ENCODE data around the gene SF3B4. TPM values are rescaled to one million over a fixed set of nuclear protein-coding genes. Genes with fewer than 3 reads are reported as not detected.

Gene SF3B4
- total RNA-seq, 1 experiment from 2014 or later = 103 TPM

DNA sequence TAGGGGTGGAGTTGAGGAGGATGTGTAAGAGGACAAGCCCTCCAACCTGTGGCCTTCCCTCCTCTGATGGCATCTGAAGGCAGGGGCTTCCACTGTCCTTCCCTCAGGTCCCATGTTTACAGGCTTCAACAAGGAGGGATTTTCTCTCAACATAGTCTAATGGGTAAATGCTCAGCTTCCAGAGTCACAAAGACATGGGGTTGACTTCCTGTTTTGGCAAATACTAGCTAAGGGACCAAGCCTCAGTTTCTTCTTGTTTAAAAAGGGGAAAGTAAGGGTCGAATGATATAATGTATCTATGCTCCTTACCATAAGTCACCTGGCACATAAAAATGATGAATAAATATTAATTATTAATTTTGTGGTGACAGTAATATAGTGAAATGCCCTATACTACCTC lies 13.1 kb downstream of the SF3B4 start:
- Mint-ChIP-seq H3K36me3 (ENCODE audit: insufficient read depth, unreplicated experiment) (peaks cover 6% of the 10 kb centered on the region), H3K9me3 (ENCODE audit: unreplicated experiment) (no peaks in the 10 kb centered on the region), H3K27me3 (ENCODE audit: insufficient read depth, unreplicated experiment) (no peaks in the 10 kb centered on the region), H3K4me1 (ENCODE audit: low read depth, unreplicated experiment) (peaks cover 19% of the 10 kb centered on the region), H3K27ac (ENCODE audit: unreplicated experiment) (no peak overlapping the region), H3K4me3 (ENCODE audit: unreplicated experiment) (no peak overlapping the region)
- H3K36me3 ChIP-seq (ENCODE audit: control insufficient read depth, insufficient read depth, low read length) = no peaks in the 10 kb centered on the region
- no peaks in the 10 kb centered on the region for H3K27me3 ChIP-seq (replicated peaks; ENCODE audit: control insufficient read depth, insufficient read depth, low read length)
- POLR2A ChIA-PET = no interaction called here
- H3K9me3 ChIP-seq = no peaks in the 10 kb centered on the region
- CTCF ChIA-PET = no interaction called here
- peaks cover 12% of the 10 kb centered on the region for H3K4me1 ChIP-seq
- TF ChIP-seq, protein P1, sequence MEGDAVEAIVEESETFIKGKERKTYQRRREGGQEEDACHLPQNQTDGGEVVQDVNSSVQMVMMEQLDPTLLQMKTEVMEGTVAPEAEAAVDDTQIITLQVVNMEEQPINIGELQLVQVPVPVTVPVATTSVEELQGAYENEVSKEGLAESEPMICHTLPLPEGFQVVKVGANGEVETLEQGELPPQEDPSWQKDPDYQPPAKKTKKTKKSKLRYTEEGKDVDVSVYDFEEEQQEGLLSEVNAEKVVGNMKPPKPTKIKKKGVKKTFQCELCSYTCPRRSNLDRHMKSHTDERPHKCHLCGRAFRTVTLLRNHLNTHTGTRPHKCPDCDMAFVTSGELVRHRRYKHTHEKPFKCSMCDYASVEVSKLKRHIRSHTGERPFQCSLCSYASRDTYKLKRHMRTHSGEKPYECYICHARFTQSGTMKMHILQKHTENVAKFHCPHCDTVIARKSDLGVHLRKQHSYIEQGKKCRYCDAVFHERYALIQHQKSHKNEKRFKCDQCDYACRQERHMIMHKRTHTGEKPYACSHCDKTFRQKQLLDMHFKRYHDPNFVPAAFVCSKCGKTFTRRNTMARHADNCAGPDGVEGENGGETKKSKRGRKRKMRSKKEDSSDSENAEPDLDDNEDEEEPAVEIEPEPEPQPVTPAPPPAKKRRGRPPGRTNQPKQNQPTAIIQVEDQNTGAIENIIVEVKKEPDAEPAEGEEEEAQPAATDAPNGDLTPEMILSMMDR (IDR thresholded peaks at IDR 0.05; ENCODE audit: insufficient read depth in 1 of 2, low read depth in 1 of 2, low read length in 1 of 2, severe bottlenecking in 1 of 2, unreplicated experiment in 1 of 2) = no peak
- intact Hi-C loops (cut with micrococcal nuclease; ENCODE audit: unreplicated experiment) = no loop called here
- no peak overlapping the region for H3K4me3 ChIP-seq (ENCODE audit: low read depth, low read length)
- BruUV-seq (replicated peaks) = no TSS peak
- DNase-seq = no peak

DNA sequence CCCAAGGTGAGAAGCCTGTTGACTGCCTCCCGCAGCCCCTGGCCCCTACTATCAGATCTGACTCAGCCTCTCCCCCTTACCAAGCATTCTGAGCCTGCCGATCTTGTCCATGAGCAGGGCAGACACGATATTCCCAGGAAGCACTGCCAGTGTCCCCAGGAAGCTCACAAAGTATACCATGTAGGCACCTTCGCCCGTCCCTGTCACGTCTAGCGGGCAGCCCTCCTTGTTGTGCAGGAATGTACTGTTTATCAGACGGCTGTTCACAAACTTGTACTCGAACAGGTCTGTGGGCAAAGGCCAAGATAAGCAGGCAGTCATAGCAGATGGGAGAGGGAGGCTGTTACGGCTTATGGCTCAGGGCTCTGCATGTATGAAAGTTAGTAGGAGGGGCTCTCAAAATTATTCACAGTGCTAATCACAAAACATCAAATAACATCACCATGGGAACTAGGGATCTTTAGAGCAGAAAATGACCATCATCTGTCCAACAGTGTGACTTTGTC lies 21.0 kb downstream of the SF3B4 start:
- Mint-ChIP-seq H3K27ac (ENCODE audit: unreplicated experiment) (peak overlapping the region; percentile 45), H3K36me3 (ENCODE audit: insufficient read depth, unreplicated experiment) (peaks cover 5% of the 10 kb centered on the region), H3K27me3 (ENCODE audit: insufficient read depth, unreplicated experiment) (no peaks in the 10 kb centered on the region), H3K9me3 (ENCODE audit: unreplicated experiment) (no peaks in the 10 kb centered on the region), H3K4me3 (ENCODE audit: unreplicated experiment) (no peak overlapping the region), H3K4me1 (ENCODE audit: low read depth, unreplicated experiment) (peaks cover 37% of the 10 kb centered on the region)
- TF ChIP-seq, protein P1 (IDR thresholded peaks at IDR 0.05; ENCODE audit: insufficient read depth in 1 of 2, low read depth in 1 of 2, low read length in 1 of 2, severe bottlenecking in 1 of 2, unreplicated experiment in 1 of 2) = no peak
- ChIA-PET CTCF (no interaction called here), POLR2A (no interaction called here)
- Histone ChIP-seq H3K27me3 (replicated peaks; ENCODE audit: control insufficient read depth, insufficient read depth, low read length) (no peaks in the 10 kb centered on the region), H3K4me3 (ENCODE audit: low read depth, low read length) (no peak overlapping the region), H3K36me3 (ENCODE audit: control insufficient read depth, insufficient read depth, low read length) (no peaks in the 10 kb centered on the region), H3K4me1 (peaks cover 33% of the 10 kb centered on the region), H3K9me3 (no peaks in the 10 kb centered on the region)
- intact Hi-C loops (cut with micrococcal nuclease; ENCODE audit: unreplicated experiment) = no loop called here
- BruUV-seq (replicated peaks) = no TSS peak
- no peak for DNase-seq

DNA sequence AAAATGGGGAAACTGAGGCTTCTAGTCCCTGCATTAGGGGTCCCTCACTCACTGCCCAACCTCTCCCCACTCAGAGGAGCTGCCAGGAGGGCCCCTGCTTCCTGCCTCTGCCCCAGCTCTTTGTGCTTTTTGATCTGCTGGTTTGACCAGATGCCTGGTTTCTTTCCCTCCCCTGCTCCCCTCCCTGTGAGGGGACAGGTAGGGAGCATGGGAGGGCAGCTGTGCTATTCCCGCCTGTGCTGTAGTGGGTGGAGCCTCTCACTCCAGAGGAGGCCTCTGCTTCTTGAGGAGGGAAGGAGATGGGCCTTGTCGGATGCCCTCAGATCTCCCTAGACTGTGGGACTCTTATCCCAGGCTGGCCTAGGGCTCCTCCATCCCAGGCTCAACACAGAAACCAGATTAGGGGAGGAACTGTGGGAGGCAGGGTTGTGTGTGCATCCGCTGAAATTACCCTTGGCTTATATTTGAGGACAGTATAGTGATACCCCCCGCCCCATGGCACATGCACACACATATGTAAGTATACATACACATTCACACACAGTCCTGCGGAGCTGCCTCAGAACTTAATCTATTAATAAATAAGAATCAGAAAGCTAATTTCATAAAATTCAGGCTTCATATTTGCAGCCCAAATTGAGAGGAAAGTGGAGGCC lies 23.6 kb downstream of the SF3B4 start:
- DNase-seq = peak; percentile 55 to 66
- TF ChIP-seq, protein P1 (IDR thresholded peaks at IDR 0.05; ENCODE audit: insufficient read depth in 1 of 2, low read depth in 1 of 2, low read length in 1 of 2, severe bottlenecking in 1 of 2, unreplicated experiment in 1 of 2) = no peak
- Mint-ChIP-seq H3K36me3 (ENCODE audit: insufficient read depth, unreplicated experiment) (peaks cover 16% of the 10 kb centered on the region), H3K9me3 (ENCODE audit: unreplicated experiment) (no peaks in the 10 kb centered on the region), H3K4me3 (ENCODE audit: unreplicated experiment) (no peak overlapping the region), H3K4me1 (ENCODE audit: low read depth, unreplicated experiment) (peaks cover 44% of the 10 kb centered on the region), H3K27ac (ENCODE audit: unreplicated experiment) (no peak overlapping the region), H3K27me3 (ENCODE audit: insufficient read depth, unreplicated experiment) (no peaks in the 10 kb centered on the region)
- intact Hi-C loops (cut with micrococcal nuclease; ENCODE audit: unreplicated experiment) = no loop called here
- Histone ChIP-seq H3K27me3 (replicated peaks; ENCODE audit: control insufficient read depth, insufficient read depth, low read length) (no peaks in the 10 kb centered on the region), H3K4me3 (ENCODE audit: low read depth, low read length) (no peak overlapping the region), H3K9me3 (no peaks in the 10 kb centered on the region), H3K4me1 (peaks cover 27% of the 10 kb centered on the region), H3K36me3 (ENCODE audit: control insufficient read depth, insufficient read depth, low read length) (no peaks in the 10 kb centered on the region)
- POLR2A ChIA-PET = interaction anchor here (1.5 kb wide), 1 partner anchor 16 kb away, joined by 10 read pairs; a partner anchor contains a TSS
- BruUV-seq (replicated peaks) = no TSS peak
- CTCF ChIA-PET = no interaction called here
